HG03095 (cell line): ENCODE data around the gene KLHL42.
"Not testable (repeated sequence)": the region's sequence is repeated elsewhere in the genome, so short reads cannot be mapped to it uniquely, and the experiment has no call there.

Experiments used
- ATAC-seq: cut with Tn5 transposase; IDR thresholded peaks from one replicate; pipeline ENCODE4 v1.9.1; 2021; ENCODE audit warnings: moderate library complexity; ENCODE audit not compliant: unreplicated experiment

KLHL42 gene

GRCh38 chr12:27779920-27780611 lies at the start of gene KLHL42, which contains the start of gene MANSC4:
Gene KLHL42 (plus strand): TSS chr12:27780233. CDS start chr12:27780331, 98 bp downstream.
Gene MANSC4 (minus strand): TSS chr12:27780236. CDS start chr12:27771276, 8,960 bp downstream.
- peak; percentile 77 for ATAC-seq

DNA sequence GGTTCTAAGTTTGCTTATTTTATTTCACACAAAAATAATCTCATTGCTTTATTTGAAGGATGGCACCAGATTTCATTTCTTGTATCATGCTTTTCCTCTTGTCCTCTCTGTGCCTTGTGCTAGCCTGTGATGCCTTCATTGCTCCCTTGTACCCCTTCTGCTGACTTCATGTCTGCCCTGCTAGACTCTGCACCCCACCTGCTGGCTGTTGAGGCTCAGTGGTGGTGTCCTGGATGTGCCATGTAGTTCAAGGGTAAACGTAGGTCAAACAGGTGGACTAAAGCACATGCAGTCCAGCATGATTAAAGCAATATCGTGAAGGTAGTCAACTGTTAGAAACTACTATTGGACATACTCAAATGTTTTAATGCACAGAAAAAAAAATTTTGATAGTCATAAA lies 47.8 kb upstream of the KLHL42 start:
- ATAC-seq: no peak

- no peak for ATAC-seq
Measured at GRCh38 chr12:27733052-27733656, 46.9 kb upstream of the KLHL42 start.

DNA sequence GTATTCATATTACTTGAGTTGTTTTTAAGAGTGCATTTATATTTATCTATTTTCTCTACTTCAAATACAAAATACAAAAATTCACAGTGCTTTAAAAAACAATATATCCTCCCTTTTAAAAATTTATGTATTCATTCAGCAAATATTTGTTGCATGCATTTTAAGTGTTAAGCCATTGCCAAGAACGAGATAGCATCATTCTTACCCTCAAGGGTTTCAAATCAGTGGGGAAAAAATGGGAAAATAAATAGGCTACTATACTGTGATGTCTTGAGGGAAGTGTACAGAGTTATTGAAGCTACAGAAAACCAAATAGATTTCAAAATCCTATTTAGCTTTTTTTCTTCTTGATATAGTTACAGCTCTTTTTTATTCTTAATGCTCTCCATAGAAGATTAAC lies 46.2 kb upstream of the KLHL42 start:
- no peak for ATAC-seq

- not testable (repeated sequence) for ATAC-seq
Measured at GRCh38 chr12:27734321-27734720, 45.7 kb upstream of the KLHL42 start.

- ATAC-seq: no peak
Measured at GRCh38 chr12:27743601-27744000, 36.4 kb upstream of the KLHL42 start.

- not testable (repeated sequence) for ATAC-seq
Measured at GRCh38 chr12:27745734-27746133, 34.3 kb upstream of the KLHL42 start.

- no peak for ATAC-seq
Measured at GRCh38 chr12:27747111-27747820, 32.8 kb upstream of the KLHL42 start.

- ATAC-seq: no peak
Measured at GRCh38 chr12:27751386-27752047, 28.5 kb upstream of the KLHL42 start.

DNA sequence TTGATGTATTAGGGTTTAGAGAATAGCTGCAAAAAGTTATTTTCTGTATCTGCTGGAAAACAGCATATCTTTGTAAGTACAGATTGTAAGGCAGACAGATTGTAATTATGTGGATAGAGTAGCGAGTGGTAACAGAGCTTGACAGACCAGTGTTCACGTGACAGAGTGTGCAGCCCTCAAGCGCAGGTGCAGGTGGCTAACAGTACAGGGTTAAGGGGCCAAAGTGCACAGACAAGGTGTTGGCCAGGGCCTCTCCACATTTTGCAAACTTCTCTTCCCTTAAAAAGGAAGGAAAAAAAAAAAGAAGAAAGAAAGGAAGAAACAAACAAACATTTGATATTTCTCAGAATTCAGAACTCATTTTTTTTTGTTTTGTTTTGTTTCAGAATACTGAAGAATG lies 25.2 kb upstream of the KLHL42 start:
- no peak for ATAC-seq

DNA sequence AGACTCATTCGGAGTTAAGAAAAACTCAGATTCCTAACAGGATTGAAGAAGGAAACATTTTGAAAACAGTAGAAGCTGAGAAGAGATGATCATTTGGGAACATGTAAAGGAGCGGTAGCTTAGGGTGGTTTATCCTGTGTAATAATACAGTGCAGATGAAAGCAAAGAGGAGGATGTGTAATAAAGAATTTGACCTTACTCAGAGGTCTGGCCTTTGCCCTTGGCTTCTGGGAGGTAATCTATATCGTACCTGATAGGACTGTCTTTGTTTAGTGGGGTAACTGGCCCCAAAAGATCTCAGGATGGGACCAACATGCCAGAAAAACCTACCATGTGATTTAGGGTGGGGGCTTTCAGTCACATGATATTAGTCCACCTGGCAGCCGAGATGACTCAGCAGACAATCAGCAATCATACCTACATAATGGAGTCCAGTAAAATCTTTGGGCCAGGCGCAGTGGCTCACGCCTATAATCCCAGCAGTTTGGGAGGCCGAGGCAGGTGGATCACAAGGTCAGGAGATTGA lies 23.3 kb upstream of the KLHL42 start:
- ATAC-seq: no peak

DNA sequence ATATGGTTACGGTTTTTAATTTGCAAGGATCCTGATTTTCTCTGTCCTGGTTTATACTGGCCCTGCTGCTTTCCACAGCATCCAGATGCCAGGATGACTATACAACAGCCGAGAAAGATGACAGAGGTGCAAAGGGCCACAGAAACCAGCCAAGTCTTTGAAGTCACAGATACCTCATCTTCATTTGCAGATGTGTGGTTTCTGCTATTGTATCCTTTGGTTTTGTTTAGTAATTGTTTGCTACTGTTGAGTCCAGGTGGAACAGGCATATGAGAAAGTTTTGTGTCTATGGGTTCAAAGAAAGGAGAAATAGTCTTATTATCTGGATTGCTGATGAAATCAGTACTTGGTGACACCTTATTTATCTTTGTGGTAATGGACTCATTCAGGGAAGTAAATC lies 17.3 kb upstream of the KLHL42 start:
- ATAC-seq: no peak

- ATAC-seq: no peak
Measured at GRCh38 chr12:27766587-27766986, 13.4 kb upstream of the KLHL42 start.

GRCh38 chr12:27769142-27769673 lies 10.8 kb upstream of the KLHL42 start:
- ATAC-seq: no peak

- no peak for ATAC-seq
Measured at GRCh38 chr12:27771481-27772327, 8.3 kb upstream of the KLHL42 start.

DNA sequence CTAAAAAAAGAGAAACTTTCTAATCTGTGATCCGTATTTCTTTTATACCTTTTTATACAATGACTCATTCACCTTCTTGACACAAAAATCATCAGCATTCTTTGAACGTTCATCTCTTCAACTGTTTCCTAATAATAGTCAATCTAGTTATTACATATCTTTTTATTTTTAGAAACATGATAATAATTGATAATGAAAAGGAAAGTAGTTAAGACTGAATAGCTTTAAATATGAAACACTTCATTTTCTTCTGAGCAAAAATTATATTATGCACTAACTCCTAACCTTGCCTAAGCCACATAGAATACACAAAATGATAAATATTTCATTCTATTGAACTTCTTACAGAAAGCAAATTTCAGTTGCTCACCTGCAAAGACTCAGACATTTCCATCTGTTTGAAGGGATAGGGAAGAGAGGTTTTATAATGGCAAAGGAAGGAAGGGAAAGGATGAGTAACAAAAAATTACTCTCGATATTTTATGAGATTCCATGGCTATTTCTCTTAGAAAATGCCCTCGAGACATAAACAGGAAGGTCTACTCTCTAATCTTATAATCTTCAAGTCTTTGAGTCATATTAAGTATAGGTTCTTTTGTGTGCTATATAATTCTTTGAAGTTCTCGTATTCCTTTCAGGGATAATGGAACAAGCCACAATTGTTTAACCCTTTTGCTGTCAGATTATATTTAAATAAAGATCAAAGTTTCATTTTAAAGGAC lies 7.5 kb upstream of the KLHL42 start:
- no peak for ATAC-seq

GRCh38 chr12:27777141-27777540 lies 2.9 kb upstream of the KLHL42 start:
- no peak for ATAC-seq

DNA sequence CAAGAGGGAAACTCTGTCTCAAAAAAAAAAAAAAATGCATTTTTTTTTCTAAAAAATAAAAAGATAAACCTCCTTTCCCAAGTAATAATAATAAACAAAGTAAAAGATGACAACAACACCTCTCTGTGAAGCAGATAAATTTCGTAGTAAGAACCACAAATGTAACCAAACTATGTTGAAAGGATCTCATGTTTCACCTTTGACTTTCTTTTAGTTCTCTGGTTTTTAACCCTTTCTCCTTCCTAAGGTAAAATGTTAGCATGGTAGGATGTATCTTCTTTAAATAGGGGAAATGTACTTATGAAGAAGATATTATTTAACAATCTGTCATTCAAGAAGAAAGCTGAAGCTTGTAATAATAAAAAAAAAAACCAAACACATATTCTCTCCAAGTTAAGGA lies 1.8 kb upstream of the KLHL42 start:
- no peak for ATAC-seq

- ATAC-seq: peak; percentile 8
Measured at GRCh38 chr12:27779416-27779919, 565 bp upstream of the KLHL42 start.
